Measurements from ENCODE around the gene EXOC2. TPM values are rescaled to one million over a fixed set of nuclear protein-coding genes. Genes with fewer than 3 reads are reported as not detected.

Gene EXOC2
- total and polyA plus RNA-seq, 2 experiments from 2014 or later: 28.9 to 29.2 TPM

GRCh38 chr6:571892-572291 is 121.0 kb downstream of the EXOC2 start:
- Histone ChIP-seq H3K27me3 (no peaks in the 10 kb centered on the region), H3K9me3 (ENCODE audit: low read depth) (no peaks in the 10 kb centered on the region), H3K4me3 (no peak overlapping the region), H3K27ac (no peak overlapping the region), H3K36me3 (peaks cover 5% of the 10 kb centered on the region), H3K4me1 (ENCODE audit: low read depth) (no peaks in the 10 kb centered on the region)
- DNase-seq (ENCODE audit: low read depth in 1 of 2, low spot score in 1 of 2): no peak
- TF ChIP-seq CTCF (IDR thresholded peaks at IDR 0.05; ENCODE audit: low read depth, low read length): no peak

- peaks cover 5% of the 10 kb centered on the region for H3K36me3 ChIP-seq
- no peak overlapping the region for H3K4me3 ChIP-seq
- H3K4me1 ChIP-seq (ENCODE audit: low read depth): no peaks in the 10 kb centered on the region
- no peaks in the 10 kb centered on the region for H3K27me3 ChIP-seq
- DNase-seq (ENCODE audit: low read depth in 1 of 2, low spot score in 1 of 2): no peak
- no peak overlapping the region for H3K27ac ChIP-seq
- no peaks in the 10 kb centered on the region for H3K9me3 ChIP-seq (ENCODE audit: low read depth)
- no peak for TF ChIP-seq CTCF (IDR thresholded peaks at IDR 0.05; ENCODE audit: low read depth, low read length)
Measured at GRCh38 chr6:570825-571224, 122.1 kb downstream of the EXOC2 start.

GRCh38 chr6:568954-569523 is 123.9 kb downstream of the EXOC2 start:
- Histone ChIP-seq H3K4me1 (ENCODE audit: low read depth) (no peaks in the 10 kb centered on the region), H3K9me3 (ENCODE audit: low read depth) (no peaks in the 10 kb centered on the region), H3K36me3 (peaks cover 5% of the 10 kb centered on the region), H3K27me3 (no peaks in the 10 kb centered on the region), H3K27ac (no peak overlapping the region), H3K4me3 (no peak overlapping the region)
- no peak for DNase-seq (ENCODE audit: low read depth in 1 of 2, low spot score in 1 of 2)
- no peak for TF ChIP-seq CTCF (IDR thresholded peaks at IDR 0.05; ENCODE audit: low read depth, low read length)

- no peaks in the 10 kb centered on the region for H3K4me1 ChIP-seq (ENCODE audit: low read depth)
- H3K4me3 ChIP-seq: no peak overlapping the region
- H3K27ac ChIP-seq: no peak overlapping the region
- DNase-seq (ENCODE audit: low read depth in 1 of 2, low spot score in 1 of 2): no peak
- peaks cover 15% of the 10 kb centered on the region for H3K36me3 ChIP-seq
- no peak for TF ChIP-seq CTCF (IDR thresholded peaks at IDR 0.05; ENCODE audit: low read depth, low read length)
- no peaks in the 10 kb centered on the region for H3K9me3 ChIP-seq (ENCODE audit: low read depth)
- H3K27me3 ChIP-seq: no peaks in the 10 kb centered on the region
Measured at GRCh38 chr6:568085-568484, 124.9 kb downstream of the EXOC2 start.

GRCh38 chr6:563863-564262 is 129.1 kb downstream of the EXOC2 start:
- DNase-seq (ENCODE audit: low read depth in 1 of 2, low spot score in 1 of 2): no peak
- no peaks in the 10 kb centered on the region for H3K4me1 ChIP-seq (ENCODE audit: low read depth)
- no peaks in the 10 kb centered on the region for H3K27me3 ChIP-seq
- no peaks in the 10 kb centered on the region for H3K9me3 ChIP-seq (ENCODE audit: low read depth)
- peaks cover 23% of the 10 kb centered on the region for H3K36me3 ChIP-seq
- no peak overlapping the region for H3K4me3 ChIP-seq
- TF ChIP-seq CTCF (IDR thresholded peaks at IDR 0.05; ENCODE audit: low read depth, low read length): no peak
- H3K27ac ChIP-seq: no peak overlapping the region
